Pulmonary artery endothelial cell (primary cell): ENCODE measurements around the gene ADAMTS1. TPM values are rescaled to one million over a fixed set of nuclear protein-coding genes. Genes with fewer than 3 reads are reported as not detected.
"Not testable (repeated sequence)": the region's sequence is repeated elsewhere in the genome, so short reads cannot be mapped to it uniquely, and the experiment has no call there.

ENCODE experiments used
- DNase-seq: peaks from one replicate; pipeline ENCODE4 v3.0.0-alpha.2; 2011; ENCODE audit warnings: low read depth, low spot score
- total RNA-seq: library from RNA; depleted of rRNA; stranded (reverse); fragments of >200 nt; gene quantifications from 2 replicates; pipeline ENCODE4 v1.2.3, GENCODE V29; 2014

Gene ADAMTS1
- 70.9 and 106 TPM in 2 replicates for total RNA-seq

DNA sequence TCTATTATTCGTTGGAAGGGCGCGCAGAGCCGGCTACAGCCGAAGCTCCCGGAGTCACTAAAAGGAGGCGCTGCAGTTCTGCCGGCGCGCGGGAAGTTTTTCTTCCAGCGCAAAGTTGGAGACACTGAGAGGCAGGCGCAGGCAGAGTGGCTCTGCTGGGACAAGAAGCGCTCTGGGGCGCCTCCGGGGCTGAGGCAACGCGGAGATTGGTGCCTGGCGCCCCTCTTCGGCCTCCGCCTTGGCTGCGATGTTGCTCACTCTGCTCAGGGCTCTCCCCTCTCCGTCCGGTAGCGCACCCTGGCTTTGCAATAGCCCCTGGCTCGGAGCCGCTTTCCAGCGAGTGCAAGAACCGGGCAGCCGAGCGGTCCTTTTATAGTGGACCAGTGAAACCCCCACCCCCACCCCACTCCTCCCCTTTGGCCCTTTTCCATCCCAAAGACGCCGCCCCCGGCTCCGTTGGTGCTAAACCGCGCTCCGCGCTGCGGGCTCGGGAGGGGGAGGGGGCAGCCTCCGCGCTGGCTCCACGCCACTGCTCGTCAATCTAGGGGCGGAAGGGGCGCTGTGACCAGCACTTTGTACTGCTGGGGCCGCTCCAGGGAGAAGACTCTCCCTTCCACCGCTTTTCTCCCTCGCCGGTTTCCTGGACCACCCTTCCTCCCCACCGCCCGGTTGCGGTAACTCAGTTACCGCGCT lies at the start of gene ADAMTS1:
ADAMTS1 (minus strand) TSS at position 344 of the 693 bp plus-strand sequence. CDS start 455 bp downstream, outside the sequence.
- DNase-seq = no peak

DNA sequence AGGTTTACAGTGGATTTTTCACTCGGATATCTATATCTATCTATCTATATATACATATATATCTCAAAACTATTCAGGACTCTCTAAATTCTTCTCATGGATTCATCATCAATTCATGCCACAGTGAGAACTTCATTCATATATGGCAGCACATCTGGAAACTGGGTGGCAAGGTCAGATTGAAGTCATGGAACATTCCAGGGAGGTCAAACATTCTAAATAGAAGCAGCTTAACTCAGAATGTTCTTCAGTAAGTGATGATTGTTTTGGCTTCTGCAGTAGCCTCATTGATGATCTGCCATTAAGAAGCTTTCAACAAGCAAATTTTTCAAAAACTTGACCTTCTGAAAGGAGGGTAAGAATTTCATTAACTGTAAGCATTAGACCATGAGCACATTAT lies 46.9 kb upstream of the ADAMTS1 start:
- no peak for DNase-seq

DNA sequence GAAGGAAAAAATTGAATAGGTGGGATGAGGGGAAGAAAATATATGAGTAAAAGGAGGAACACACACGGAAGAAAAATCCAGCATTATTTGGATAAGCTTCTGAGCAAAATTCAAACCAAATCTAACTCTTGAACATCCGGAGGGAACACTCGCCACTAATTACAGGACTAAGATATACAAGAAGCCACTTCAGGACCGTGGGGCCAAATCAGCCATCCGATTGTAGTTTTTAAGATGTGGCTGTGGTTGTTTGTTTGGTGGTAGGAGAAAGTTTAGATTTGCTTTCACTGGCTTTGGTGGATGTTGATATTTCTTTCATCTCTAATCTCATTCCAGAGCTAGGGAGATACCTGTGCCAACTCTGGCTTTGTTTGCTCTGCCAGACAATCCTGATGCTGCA lies 43.7 kb upstream of the ADAMTS1 start:
- no peak for DNase-seq

DNA sequence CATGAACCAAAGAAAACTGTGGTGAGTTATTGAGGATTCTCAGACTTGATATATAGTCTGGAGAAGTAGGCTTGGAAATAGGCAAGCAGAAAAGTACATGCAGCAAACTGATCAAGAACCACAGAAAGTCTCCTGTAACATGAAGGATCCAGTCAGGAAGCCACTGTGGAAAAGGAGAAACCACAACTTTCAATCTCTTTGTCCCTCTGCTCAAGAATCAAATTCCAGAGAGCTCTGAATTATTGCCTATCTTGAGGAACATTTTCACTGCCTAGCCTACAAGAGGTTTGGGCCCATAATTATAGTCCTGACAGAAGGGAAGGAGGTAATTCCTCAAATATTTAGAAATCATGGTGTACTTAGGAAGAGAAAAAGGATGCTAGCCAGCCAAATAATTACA lies 43.0 kb upstream of the ADAMTS1 start:
- DNase-seq = no peak

- no peak for DNase-seq
These were observed 42.0 kb upstream of the ADAMTS1 start for GRCh38 chr21:26887251-26887650.

GRCh38 chr21:26884436-26884835 lies 39.2 kb upstream of the ADAMTS1 start:
- no peak for DNase-seq

DNA sequence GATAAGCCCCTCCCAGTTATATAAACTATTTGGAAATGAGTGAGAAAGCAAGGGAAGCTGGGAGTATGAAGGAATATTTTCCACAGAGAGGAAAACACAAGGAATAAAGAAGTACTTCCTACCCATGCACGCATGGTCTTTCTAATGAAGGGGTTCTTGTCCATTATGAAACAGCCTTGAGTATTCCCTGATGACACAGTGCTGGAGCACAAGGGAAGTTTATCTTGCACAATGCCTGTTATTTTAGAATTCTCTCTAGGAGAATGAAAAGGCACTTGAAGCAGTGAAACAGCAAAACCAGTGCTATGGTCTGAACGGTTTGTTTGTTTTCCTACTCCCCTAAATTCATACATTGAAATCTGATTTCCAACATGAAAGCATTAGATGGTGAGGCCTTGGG lies 38.6 kb upstream of the ADAMTS1 start:
- DNase-seq = no peak

- DNase-seq = no peak
These were observed 36.5 kb upstream of the ADAMTS1 start for GRCh38 chr21:26881504-26882228.

DNA sequence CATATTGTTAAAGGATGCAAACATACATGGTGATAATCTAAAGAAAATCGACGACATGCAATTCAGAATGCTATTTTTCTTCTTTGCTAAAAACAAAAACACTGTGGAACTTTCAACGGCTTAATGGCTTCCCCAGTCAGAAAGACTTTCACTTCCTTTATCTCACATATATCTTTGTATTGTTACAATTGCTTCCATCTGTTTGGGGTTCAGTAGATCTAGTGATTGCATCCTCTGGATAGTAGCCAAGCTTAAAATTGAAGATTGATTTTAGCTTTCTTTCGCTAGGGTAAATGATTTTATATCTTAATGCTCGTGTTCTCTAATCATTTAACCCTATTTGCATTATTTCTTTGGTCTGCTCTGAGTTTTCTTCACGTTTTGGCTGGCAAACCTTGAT lies 31.8 kb upstream of the ADAMTS1 start:
- DNase-seq = no peak

DNA sequence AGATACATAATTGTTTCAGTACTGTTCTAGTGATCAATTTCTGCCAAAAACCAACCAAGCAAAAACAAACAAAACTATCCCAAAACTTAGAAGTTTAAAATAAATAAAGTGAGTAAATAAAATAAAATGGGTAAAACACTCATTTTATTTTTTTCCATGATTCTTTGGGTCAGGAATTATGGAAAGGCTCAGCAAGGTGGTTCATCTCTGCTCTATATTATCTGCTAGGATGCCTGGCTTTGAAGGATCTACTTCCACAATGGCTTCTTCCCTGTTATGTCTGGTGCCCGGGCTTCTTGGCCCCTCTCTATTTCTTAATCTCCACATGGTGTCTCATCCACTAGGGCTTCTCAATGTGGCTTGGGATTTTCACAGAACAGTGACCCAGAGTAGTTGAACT lies 29.1 kb upstream of the ADAMTS1 start:
- DNase-seq = no peak

DNA sequence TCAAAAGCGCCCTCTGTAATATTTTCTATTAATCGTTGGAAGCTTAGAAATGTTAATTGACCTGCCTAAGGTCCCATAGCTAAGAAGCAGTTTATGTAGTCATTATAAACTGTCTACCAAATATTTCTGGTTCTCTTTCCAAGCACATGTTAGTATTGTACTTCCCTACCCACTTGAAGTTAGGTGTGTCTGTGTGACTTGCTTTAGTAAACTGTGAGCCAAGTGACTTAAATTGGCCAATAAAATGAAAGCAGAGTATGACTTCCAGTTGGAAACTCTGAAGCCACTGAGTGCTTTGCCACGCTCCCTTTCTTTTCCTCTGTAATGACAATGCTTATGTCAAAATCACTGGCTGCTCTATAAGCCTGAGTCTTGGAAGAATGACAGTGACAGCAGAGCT lies 20.6 kb upstream of the ADAMTS1 start:
- no peak for DNase-seq

GRCh38 chr21:26856871-26857350 lies 11.7 kb upstream of the ADAMTS1 start:
- DNase-seq = not testable (repeated sequence)

DNA sequence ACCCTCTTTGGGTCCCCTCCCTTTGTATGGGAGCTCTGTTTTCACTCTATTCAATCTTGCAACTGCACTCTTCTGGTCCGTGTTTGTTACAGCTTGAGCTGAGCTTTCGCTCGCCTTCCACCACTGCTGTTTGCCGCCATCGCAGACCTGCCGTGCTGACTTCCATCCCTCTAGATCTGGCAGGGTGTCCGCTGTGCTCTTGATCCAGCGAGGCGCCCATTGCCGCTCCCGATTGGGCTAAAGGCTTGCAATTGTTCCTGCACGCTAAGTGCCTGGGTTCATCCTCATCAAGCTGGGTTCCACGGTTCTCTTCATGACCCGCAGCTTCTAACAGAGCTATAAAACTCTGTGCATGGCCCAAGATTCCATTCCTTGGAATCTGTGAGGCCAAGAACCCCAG lies 9.5 kb upstream of the ADAMTS1 start:
- not testable (repeated sequence) for DNase-seq

- no peak for DNase-seq
These were observed 7.2 kb upstream of the ADAMTS1 start for GRCh38 chr21:26852423-26852822.

DNA sequence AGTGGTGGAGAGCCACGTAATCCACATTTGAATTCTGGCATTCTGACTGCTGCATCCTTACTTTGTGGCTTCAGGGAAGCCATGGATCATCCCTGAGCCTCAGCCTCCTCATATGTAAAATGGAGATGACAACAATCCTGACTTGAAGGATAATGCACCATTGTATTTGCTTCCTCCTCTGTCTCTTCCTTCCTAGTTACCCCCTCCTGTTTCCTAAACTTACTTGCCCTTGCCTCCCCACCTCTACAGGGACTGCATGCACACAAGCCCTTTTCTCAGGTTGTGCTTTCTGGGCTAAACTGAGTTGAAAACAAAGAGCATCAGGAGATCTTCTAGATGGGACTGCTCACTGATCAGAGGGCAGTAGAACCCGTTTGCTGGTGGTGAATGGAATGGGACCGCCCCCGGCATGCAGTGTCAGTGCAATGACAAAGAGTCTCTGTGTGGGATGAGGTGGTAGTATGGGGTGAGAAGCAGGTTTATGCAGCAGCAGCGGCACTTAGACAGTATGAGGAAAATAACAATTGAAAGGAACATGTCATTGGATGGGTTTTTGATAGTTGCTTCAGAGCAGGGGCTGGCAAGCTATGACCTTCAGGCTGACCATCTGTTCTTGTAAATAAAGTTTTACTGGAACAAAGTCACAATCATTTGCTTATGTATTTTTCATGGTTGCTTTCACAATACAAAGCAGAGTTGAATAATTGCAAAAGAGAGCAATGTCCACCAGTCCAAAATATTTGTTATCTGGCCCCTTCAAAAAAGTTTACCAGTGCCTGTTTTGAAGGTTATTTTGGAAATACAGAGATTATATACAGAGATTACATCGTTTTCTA lies 6.1 kb upstream of the ADAMTS1 start:
- DNase-seq = no peak

DNA sequence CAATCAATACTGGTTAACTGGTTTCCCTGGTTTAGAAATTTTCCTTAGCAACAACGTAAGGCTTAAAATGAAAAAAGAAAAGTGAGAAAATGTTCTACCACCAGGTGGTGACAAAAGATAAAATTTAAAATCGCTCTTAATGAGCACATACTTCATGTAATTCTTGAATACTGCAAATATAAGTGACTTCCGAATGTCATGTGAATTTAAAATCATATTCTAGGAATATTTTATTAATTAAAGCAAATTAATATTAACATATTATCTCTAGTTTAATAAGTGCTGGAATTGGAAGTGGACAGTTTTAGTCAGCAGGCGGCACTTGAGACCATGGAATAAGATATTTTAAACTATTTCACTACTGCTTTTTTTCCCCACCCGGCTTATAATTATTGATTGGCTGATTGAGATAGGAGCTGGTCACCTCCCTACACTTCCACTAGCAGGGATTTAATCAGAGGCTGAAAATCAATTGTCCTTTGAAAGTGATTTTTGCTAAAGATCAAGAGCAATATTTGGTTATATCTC lies 5.0 kb upstream of the ADAMTS1 start:
- no peak for DNase-seq

GRCh38 chr21:26849428-26850115 lies 4.4 kb upstream of the ADAMTS1 start:
- no peak for DNase-seq

GRCh38 chr21:26847921-26848320 lies 2.7 kb upstream of the ADAMTS1 start:
- DNase-seq = no peak

DNA sequence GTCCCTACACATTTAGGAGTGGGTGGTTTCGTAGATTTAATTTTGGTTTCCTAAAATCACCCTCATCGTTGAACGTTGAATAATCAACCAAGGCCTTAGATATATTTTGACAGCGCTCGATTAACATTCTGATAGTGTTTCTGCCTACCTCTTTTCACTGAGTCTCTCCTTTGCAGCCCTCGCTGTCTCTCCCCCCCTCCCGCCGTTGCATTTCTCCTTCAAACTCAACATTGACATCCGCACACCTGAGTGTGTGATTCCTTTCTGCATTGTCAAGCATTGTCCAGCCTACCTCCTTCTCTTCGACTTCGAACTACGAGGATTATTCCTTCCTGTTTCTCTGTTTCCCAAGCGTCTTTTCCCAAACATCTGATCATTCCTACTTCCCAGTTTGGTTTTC lies 1.8 kb upstream of the ADAMTS1 start:
- no peak for DNase-seq

DNA sequence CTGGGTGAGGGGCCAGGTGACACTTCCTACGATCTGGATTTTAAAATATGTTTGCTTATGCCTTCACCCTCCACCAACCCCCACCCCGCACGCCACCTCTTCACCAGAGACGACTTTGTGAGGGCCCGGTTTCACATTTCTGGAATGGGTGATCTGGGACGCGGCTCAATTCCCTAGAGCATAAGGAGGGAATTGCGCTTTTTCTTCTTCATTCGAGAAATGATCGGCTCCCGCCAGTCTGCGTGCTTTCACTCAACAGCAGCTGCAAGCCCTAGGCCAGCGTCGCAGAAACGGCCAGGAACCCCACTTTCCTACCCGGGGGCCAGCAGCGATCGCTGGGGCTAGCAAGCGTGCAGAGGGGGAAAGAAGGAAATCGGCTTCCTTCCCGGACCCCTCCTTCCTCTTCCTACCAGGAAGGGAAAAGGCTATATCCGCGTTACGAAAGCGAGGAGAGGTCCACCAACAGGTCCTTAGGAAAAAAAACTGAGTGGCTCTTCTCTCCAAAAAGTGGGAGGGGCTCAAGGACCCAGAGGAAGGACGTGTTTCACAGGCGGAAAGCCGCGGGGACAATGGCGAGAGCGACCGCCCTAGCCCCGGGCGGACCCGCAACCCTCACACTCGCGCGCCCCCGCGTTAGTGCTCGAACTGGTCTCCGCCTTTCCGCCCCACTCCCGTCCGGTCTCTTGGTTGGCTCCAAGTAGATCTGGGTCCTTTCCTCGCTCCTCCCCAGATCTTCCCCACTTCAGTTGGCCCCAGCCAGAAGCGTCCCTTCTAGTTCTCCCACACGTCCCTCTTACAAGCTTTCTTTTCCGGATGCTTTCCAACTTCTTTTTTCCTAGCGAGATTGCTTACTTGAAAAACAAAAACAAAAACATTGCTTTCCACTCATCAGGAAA lies 1.1 kb upstream of the ADAMTS1 start:
- no peak for DNase-seq
